ENCODE measurements around the gene CLEC9A.
A peak's percentile ranks its signal among the peaks of the same experiment; 100 is the strongest.

CLEC9A gene

GRCh38 chr12:10068644-10069043 lies 38.2 kb downstream of the CLEC9A start:
- ChIA-PET POLR2A (no interaction called here), CTCF (interaction anchor here (1.4 to 1.7 kb wide), 2 partner anchors 11 to 59 kb away, joined by 3 to 8 read pairs; no protein-coding TSS in a partner anchor)
- Histone ChIP-seq H3K36me3 (ENCODE audit: control insufficient read depth in 2 of 2, insufficient read depth in 1 of 2, low read length in 2 of 2) (no peaks in the 10 kb centered on the region), H3K4me3 (ENCODE audit: low read depth, low read length) (no peak overlapping the region), H3K4me1 (ENCODE audit: control insufficient read depth, insufficient read depth, low read length) (no peaks in the 10 kb centered on the region), H3K9me3 (ENCODE audit: control insufficient read depth, insufficient read depth, low read depth, low read length) (no peaks in the 10 kb centered on the region), H3K27ac (ENCODE audit: extremely low read depth, low read depth, low read length) (no peak overlapping the region)
- no peak for TF ChIP-seq ZNF341 (tag by site-specific recombination; IDR thresholded peaks at IDR 0.05; ENCODE audit: low read depth)
- TF ChIP-seq ZNF76 (tag by site-specific recombination; IDR thresholded peaks at IDR 0.05; ENCODE audit: borderline replicate concordance, low read depth) = no peak
- TF ChIP-seq, protein P1, sequence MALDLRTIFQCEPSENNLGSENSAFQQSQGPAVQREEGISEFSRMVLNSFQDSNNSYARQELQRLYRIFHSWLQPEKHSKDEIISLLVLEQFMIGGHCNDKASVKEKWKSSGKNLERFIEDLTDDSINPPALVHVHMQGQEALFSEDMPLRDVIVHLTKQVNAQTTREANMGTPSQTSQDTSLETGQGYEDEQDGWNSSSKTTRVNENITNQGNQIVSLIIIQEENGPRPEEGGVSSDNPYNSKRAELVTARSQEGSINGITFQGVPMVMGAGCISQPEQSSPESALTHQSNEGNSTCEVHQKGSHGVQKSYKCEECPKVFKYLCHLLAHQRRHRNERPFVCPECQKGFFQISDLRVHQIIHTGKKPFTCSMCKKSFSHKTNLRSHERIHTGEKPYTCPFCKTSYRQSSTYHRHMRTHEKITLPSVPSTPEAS (tag by site-specific recombination; IDR thresholded peaks at IDR 0.05) = no peak
- TF ChIP-seq, protein P2, sequence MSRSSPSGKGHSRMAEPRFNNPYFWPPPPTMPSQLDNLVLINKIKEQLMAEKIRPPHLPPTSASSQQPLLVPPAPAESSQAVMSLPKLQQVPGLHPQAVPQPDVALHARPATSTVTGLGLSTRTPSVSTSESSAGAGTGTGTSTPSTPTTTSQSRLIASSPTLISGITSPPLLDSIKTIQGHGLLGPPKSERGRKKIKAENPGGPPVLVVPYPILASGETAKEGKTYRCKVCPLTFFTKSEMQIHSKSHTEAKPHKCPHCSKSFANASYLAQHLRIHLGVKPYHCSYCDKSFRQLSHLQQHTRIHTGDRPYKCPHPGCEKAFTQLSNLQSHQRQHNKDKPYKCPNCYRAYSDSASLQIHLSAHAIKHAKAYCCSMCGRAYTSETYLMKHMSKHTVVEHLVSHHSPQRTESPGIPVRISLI (tag by site-specific recombination; IDR thresholded peaks at IDR 0.05) = no peak
- no peak for TF ChIP-seq ZIC2 (tag by site-specific recombination; IDR thresholded peaks at IDR 0.05)
- TF ChIP-seq FEZF1 (tag by site-specific recombination; IDR thresholded peaks at IDR 0.05) = no peak
- no peak for TF ChIP-seq ZNF138 (tag by site-specific recombination; IDR thresholded peaks at IDR 0.05; ENCODE audit: borderline replicate concordance)

GRCh38 chr12:10069099-10069498 lies 38.6 kb downstream of the CLEC9A start:
- ChIA-PET POLR2A (no interaction called here), CTCF (interaction anchor here (0.6 to 1.7 kb wide), 2 partner anchors 60 to 1048 kb away, joined by 3 read pairs; no protein-coding TSS in a partner anchor)
- H3K4me1 ChIP-seq (ENCODE audit: control insufficient read depth, insufficient read depth, low read length) = no peaks in the 10 kb centered on the region
- H3K9me3 ChIP-seq (ENCODE audit: control insufficient read depth, insufficient read depth, low read depth, low read length) = no peaks in the 10 kb centered on the region
- no peak for TF ChIP-seq ZNF664 (tag by site-specific recombination; IDR thresholded peaks at IDR 0.05)
- TF ChIP-seq ZNF596 (tag by site-specific recombination; IDR thresholded peaks at IDR 0.05) = no peak
- no peak for TF ChIP-seq KLF17 (tag by site-specific recombination; IDR thresholded peaks at IDR 0.05)
- TF ChIP-seq ZNF214 (tag by site-specific recombination; IDR thresholded peaks at IDR 0.05; ENCODE audit: borderline replicate concordance) = no peak
- TF ChIP-seq HIC1 (tag by site-specific recombination; IDR thresholded peaks at IDR 0.05) = peak; percentile 37; the same call in 1 of the 2 replicates
- H3K36me3 ChIP-seq (ENCODE audit: control insufficient read depth in 2 of 2, insufficient read depth in 1 of 2, low read length in 2 of 2) = no peaks in the 10 kb centered on the region
- no peak overlapping the region for H3K27ac ChIP-seq (ENCODE audit: extremely low read depth, low read depth, low read length)
- no peak overlapping the region for H3K4me3 ChIP-seq (ENCODE audit: low read depth, low read length)

GRCh38 chr12:10069976-10070375 lies 39.5 kb downstream of the CLEC9A start:
- CTCF ChIA-PET = interaction anchor here (1.0 kb wide), 1 partner anchor 70 kb away, joined by 3 read pairs; no protein-coding TSS in a partner anchor
- Histone ChIP-seq H3K27ac (ENCODE audit: extremely low read depth, low read depth, low read length) (no peak overlapping the region), H3K4me3 (ENCODE audit: low read depth, low read length) (no peak overlapping the region), H3K9me3 (ENCODE audit: control insufficient read depth, insufficient read depth, low read depth, low read length) (no peaks in the 10 kb centered on the region), H3K36me3 (ENCODE audit: control insufficient read depth in 2 of 2, insufficient read depth in 1 of 2, low read length in 2 of 2) (no peaks in the 10 kb centered on the region), H3K4me1 (ENCODE audit: control insufficient read depth, insufficient read depth, low read length) (no peaks in the 10 kb centered on the region)
- POLR2A ChIA-PET = no interaction called here
- TF ChIP-seq, protein P3, sequence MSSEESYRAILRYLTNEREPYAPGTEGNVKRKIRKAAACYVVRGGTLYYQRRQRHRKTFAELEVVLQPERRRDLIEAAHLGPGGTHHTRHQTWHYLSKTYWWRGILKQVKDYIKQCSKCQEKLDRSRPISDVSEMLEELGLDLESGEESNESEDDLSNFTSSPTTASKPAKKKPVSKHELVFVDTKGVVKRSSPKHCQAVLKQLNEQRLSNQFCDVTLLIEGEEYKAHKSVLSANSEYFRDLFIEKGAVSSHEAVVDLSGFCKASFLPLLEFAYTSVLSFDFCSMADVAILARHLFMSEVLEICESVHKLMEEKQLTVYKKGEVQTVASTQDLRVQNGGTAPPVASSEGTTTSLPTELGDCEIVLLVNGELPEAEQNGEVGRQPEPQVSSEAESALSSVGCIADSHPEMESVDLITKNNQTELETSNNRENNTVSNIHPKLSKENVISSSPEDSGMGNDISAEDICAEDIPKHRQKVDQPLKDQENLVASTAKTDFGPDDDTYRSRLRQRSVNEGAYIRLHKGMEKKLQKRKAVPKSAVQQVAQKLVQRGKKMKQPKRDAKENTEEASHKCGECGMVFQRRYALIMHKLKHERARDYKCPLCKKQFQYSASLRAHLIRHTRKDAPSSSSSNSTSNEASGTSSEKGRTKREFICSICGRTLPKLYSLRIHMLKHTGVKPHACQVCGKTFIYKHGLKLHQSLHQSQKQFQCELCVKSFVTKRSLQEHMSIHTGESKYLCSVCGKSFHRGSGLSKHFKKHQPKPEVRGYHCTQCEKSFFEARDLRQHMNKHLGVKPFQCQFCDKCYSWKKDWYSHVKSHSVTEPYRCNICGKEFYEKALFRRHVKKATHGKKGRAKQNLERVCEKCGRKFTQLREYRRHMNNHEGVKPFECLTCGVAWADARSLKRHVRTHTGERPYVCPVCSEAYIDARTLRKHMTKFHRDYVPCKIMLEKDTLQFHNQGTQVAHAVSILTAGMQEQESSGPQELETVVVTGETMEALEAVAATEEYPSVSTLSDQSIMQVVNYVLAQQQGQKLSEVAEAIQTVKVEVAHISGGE (tag by site-specific recombination; conservative IDR thresholded peaks at IDR 0.05; ENCODE audit: low read depth) = no peak
- no peak for TF ChIP-seq ZBTB8A (tag by site-specific recombination; IDR thresholded peaks at IDR 0.05)
- TF ChIP-seq, protein P4, sequence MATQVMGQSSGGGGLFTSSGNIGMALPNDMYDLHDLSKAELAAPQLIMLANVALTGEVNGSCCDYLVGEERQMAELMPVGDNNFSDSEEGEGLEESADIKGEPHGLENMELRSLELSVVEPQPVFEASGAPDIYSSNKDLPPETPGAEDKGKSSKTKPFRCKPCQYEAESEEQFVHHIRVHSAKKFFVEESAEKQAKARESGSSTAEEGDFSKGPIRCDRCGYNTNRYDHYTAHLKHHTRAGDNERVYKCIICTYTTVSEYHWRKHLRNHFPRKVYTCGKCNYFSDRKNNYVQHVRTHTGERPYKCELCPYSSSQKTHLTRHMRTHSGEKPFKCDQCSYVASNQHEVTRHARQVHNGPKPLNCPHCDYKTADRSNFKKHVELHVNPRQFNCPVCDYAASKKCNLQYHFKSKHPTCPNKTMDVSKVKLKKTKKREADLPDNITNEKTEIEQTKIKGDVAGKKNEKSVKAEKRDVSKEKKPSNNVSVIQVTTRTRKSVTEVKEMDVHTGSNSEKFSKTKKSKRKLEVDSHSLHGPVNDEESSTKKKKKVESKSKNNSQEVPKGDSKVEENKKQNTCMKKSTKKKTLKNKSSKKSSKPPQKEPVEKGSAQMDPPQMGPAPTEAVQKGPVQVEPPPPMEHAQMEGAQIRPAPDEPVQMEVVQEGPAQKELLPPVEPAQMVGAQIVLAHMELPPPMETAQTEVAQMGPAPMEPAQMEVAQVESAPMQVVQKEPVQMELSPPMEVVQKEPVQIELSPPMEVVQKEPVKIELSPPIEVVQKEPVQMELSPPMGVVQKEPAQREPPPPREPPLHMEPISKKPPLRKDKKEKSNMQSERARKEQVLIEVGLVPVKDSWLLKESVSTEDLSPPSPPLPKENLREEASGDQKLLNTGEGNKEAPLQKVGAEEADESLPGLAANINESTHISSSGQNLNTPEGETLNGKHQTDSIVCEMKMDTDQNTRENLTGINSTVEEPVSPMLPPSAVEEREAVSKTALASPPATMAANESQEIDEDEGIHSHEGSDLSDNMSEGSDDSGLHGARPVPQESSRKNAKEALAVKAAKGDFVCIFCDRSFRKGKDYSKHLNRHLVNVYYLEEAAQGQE (tag by site-specific recombination; IDR thresholded peaks at IDR 0.05) = no peak
- TF ChIP-seq ZNF48 (tag by site-specific recombination; IDR thresholded peaks at IDR 0.05) = no peak
- no peak for TF ChIP-seq ZNF23 (tag by site-specific recombination; IDR thresholded peaks at IDR 0.05; ENCODE audit: borderline replicate concordance)
- no peak for TF ChIP-seq ZNF571 (tag by site-specific recombination; IDR thresholded peaks at IDR 0.05)
- no peak for TF ChIP-seq EGR2 (tag by site-specific recombination; IDR thresholded peaks at IDR 0.05; ENCODE audit: low read depth)

Measured in HEK293 (cell line).